Measurements from ENCODE around the gene UROS. TPM values are rescaled to one million over a fixed set of nuclear protein-coding genes. Genes with fewer than 3 reads are reported as not detected.

The UROS gene
- total RNA-seq, 2 experiments from 2014 or later, result 30.9 to 35.4 TPM

GRCh38 chr10:125850766-125851731 is 28.0 kb upstream of the UROS start:
- CTCF ChIA-PET, result no interaction called here
- no peaks in the 10 kb centered on the region for H3K27me3 Mint-ChIP-seq
- H3K4me1 Mint-ChIP-seq (ENCODE audit: low read depth), result no peaks in the 10 kb centered on the region
- no peak overlapping the region for H3K27ac Mint-ChIP-seq
- TF ChIP-seq CTCF (IDR thresholded peaks at IDR 0.05), result no peak
- intact Hi-C loops (cut with micrococcal nuclease), result no loop called here
- no peak for DNase-seq
- H3K36me3 Mint-ChIP-seq (ENCODE audit: low read depth), result peaks cover 26% of the 10 kb centered on the region
- no peaks in the 10 kb centered on the region for H3K9me3 Mint-ChIP-seq
- POLR2A ChIA-PET, result no interaction called here
- no peak overlapping the region for H3K4me3 Mint-ChIP-seq
- no peak for ATAC-seq

- intact Hi-C loops (cut with micrococcal nuclease), result no loop called here
- CTCF ChIA-PET, result no interaction called here
- DNase-seq, result no peak
- POLR2A ChIA-PET, result no interaction called here
- Mint-ChIP-seq H3K9me3 (no peaks in the 10 kb centered on the region), H3K4me3 (no peak overlapping the region), H3K27me3 (no peaks in the 10 kb centered on the region), H3K36me3 (ENCODE audit: low read depth) (peaks cover 26% of the 10 kb centered on the region), H3K4me1 (ENCODE audit: low read depth) (no peaks in the 10 kb centered on the region), H3K27ac (no peak overlapping the region)
- no peak for TF ChIP-seq CTCF (IDR thresholded peaks at IDR 0.05)
- ATAC-seq, result no peak
Observed at GRCh38 chr10:125849448-125849847, 26.4 kb upstream of the UROS start.

- TF ChIP-seq CTCF (IDR thresholded peaks at IDR 0.05), result no peak
- no peak for ATAC-seq
- Mint-ChIP-seq H3K27me3 (no peaks in the 10 kb centered on the region), H3K4me3 (no peak overlapping the region), H3K36me3 (ENCODE audit: low read depth) (peaks cover 30% of the 10 kb centered on the region), H3K27ac (no peak overlapping the region), H3K9me3 (no peaks in the 10 kb centered on the region), H3K4me1 (ENCODE audit: low read depth) (no peaks in the 10 kb centered on the region)
- intact Hi-C loops (cut with micrococcal nuclease), result no loop called here
- POLR2A ChIA-PET, result no interaction called here
- DNase-seq, result no peak
- CTCF ChIA-PET, result no interaction called here
Observed at GRCh38 chr10:125848857-125849256, 25.8 kb upstream of the UROS start.

GRCh38 chr10:125848371-125848770 is 25.3 kb upstream of the UROS start:
- H3K27me3 Mint-ChIP-seq, result no peaks in the 10 kb centered on the region
- ChIA-PET CTCF (no interaction called here), POLR2A (no interaction called here)
- no peak for TF ChIP-seq CTCF (IDR thresholded peaks at IDR 0.05)
- H3K4me1 Mint-ChIP-seq (ENCODE audit: low read depth), result no peaks in the 10 kb centered on the region
- intact Hi-C loops (cut with micrococcal nuclease), result no loop called here
- DNase-seq (no peak), ATAC-seq (no peak)
- H3K4me3 Mint-ChIP-seq, result no peak overlapping the region
- H3K9me3 Mint-ChIP-seq, result no peaks in the 10 kb centered on the region
- no peak overlapping the region for H3K27ac Mint-ChIP-seq
- peaks cover 26% of the 10 kb centered on the region for H3K36me3 Mint-ChIP-seq (ENCODE audit: low read depth)

- peaks cover 17% of the 10 kb centered on the region for H3K36me3 Mint-ChIP-seq (ENCODE audit: low read depth)
- no peak for TF ChIP-seq CTCF (IDR thresholded peaks at IDR 0.05)
- CTCF ChIA-PET, result no interaction called here
- no peak overlapping the region for H3K4me3 Mint-ChIP-seq
- ATAC-seq (no peak), DNase-seq (no peak)
- no peaks in the 10 kb centered on the region for H3K27me3 Mint-ChIP-seq
- intact Hi-C loops (cut with micrococcal nuclease), result no loop called here
- no peaks in the 10 kb centered on the region for H3K4me1 Mint-ChIP-seq (ENCODE audit: low read depth)
- no peaks in the 10 kb centered on the region for H3K9me3 Mint-ChIP-seq
- POLR2A ChIA-PET, result no interaction called here
- H3K27ac Mint-ChIP-seq, result no peak overlapping the region
Observed at GRCh38 chr10:125846894-125847293, 23.8 kb upstream of the UROS start.
